Ascending aorta (tissue), 2 donors: ENCODE measurements around the gene CCNH. TPM values are rescaled to one million over a fixed set of nuclear protein-coding genes. Genes with fewer than 3 reads are reported as not detected.

ENCODE experiments used
- DNase-seq, 2 donors: peaks; one replicate each; pipeline ENCODE4 v3.0.0-alpha.2; 2019; ENCODE audit warnings: low spot score in 2 of 2
- H3K27ac ChIP-seq, 2 donors: fragments of 200-600 bp; sonication (generic); one replicate each; pipeline ENCODE4 v1.5.1; 2016 to 2017; ENCODE audit warnings: mild to moderate bottlenecking in 1 of 2
- H3K27me3 ChIP-seq: fragments of 200-600 bp; sonication (generic); one replicate; pipeline ENCODE4 v1.5.1; 2017
- H3K36me3 ChIP-seq, 2 donors: fragments of 200-600 bp; sonication (generic); one replicate each; pipeline ENCODE4 v1.5.1; 2016
- H3K4me1 ChIP-seq, 2 donors: fragments of 200-600 bp; sonication (generic); one replicate each; pipeline ENCODE4 v1.5.1; 2016 to 2017; ENCODE audit warnings: mild to moderate bottlenecking in 1 of 2
- H3K4me3 ChIP-seq, 2 donors: fragments of 200-600 bp; sonication (generic); one replicate each; pipeline ENCODE4 v1.5.1; 2016 to 2017; ENCODE audit warnings: mild to moderate bottlenecking in 1 of 2
- H3K9me3 ChIP-seq, 2 donors: fragments of 200-600 bp; sonication (generic); one replicate each; pipeline ENCODE4 v1.5.1; 2016
- intact Hi-C: fragments of 100-400 bp; cut with DNase I; formaldehyde crosslinking; loops from one replicate; pipeline ENCODE4 v1.15.1; 2023
- total RNA-seq: library from RNA; depleted of rRNA; stranded (reverse); fragments of >200 nt; gene quantifications from one replicate; pipeline ENCODE4 v1.1.0, GENCODE V29; 2016
- TF ChIP-seq, protein P1 (sequence below), 3 experiments: fragments of 200-600 bp in 2 of 3; fragments of 450-650 bp in 1 of 3; sonication (generic) in 2 of 3; IDR thresholded peaks; one replicate each; pipeline ENCODE4 v1.5.1; 2016 to 2019; ENCODE audit warnings: antibody characterized with exemption in 3 of 3, mild to moderate bottlenecking in 1 of 3, moderate library complexity in 1 of 3

CCNH gene
- total RNA-seq = 65.7 TPM

DNA sequence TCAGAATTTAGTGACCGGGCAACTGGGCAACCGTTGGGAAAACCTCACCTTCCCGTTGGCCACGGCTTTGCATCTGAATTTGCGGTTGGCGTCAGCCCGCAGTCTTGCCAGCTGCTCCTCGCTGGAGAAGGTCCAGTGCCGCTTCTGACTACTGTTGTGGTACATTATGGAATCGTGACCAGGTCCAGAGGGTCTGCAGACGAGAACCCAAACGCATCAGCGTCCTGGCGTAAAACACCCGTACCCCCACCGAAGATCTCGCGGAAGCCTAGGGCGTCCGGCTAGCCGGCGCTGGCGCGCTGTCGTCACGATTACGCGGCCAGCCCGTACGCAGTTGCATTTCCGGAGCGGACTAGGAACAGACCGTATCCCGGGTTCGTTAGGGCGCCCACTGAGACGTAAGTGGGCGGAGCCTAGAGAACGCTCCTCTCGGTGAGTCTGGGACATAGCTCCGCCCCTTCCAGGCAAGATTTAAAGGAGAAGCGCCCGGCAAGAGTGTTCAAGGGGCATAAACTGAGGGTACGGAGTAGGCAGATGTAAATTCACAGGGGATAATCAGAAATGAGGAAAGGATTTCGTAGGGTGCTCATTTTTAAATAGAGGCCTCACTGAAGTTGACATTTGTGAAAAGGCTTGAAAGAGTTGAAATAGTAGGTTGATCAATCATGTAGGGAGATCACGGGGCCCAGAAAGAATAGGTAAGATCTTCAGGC lies at the start of gene CCNH:
Gene CCNH, minus strand, starts transcription at position 301 of the 713 bp plus-strand sequence. Its CDS starts 136 bp downstream, at position 165.
- H3K4me1 ChIP-seq = peaks cover 0 to 2% of the 10 kb centered on the region in 2 donors
- peak; percentile 96 to 99 for DNase-seq
- peak within 1 kb of the TSS; percentile 78 to 79 for H3K4me3 ChIP-seq
- TF ChIP-seq, protein P1, sequence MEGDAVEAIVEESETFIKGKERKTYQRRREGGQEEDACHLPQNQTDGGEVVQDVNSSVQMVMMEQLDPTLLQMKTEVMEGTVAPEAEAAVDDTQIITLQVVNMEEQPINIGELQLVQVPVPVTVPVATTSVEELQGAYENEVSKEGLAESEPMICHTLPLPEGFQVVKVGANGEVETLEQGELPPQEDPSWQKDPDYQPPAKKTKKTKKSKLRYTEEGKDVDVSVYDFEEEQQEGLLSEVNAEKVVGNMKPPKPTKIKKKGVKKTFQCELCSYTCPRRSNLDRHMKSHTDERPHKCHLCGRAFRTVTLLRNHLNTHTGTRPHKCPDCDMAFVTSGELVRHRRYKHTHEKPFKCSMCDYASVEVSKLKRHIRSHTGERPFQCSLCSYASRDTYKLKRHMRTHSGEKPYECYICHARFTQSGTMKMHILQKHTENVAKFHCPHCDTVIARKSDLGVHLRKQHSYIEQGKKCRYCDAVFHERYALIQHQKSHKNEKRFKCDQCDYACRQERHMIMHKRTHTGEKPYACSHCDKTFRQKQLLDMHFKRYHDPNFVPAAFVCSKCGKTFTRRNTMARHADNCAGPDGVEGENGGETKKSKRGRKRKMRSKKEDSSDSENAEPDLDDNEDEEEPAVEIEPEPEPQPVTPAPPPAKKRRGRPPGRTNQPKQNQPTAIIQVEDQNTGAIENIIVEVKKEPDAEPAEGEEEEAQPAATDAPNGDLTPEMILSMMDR (IDR thresholded peaks at IDR 0.05) = no peak
- H3K27ac ChIP-seq = peak within 1 kb of the TSS; percentile 95 to 98
- no peaks in the 10 kb centered on the region for H3K9me3 ChIP-seq
- no peaks in the 10 kb centered on the region for H3K27me3 ChIP-seq
- H3K36me3 ChIP-seq = peaks cover 3 to 16% of the 10 kb centered on the region in 2 donors
- intact Hi-C loops = loop anchor here (2.0 to 10.0 kb wide), 5 partner anchors 145 to 852 kb away; partner anchors contain the start of genes COX7C, RASA1 and TMEM161B

DNA sequence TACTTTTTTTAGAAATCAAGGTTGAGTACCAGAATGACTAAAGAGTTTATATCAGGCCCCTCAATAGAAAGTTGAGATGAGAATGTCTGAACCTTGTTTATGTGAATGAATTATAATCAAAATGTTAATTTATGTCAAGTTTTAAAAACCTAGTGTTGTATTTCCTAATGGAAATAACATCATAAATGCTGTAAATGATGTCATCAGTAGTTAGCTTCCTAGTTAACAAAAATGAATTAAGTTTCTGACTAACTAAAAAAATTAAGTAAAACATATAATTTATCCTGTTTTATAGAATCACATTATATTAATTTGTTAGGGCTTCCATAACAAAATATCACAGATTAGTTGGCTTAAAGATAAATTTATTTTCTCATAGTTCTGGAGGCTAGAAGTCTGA lies 45.0 kb upstream of the CCNH start:
- DNase-seq = no peak
- Histone ChIP-seq H3K4me1 (no peaks in the 10 kb centered on the region), H3K27ac (no peak overlapping the region), H3K4me3 (no peak overlapping the region), H3K27me3 (no peaks in the 10 kb centered on the region), H3K36me3 (no peaks in the 10 kb centered on the region), H3K9me3 (no peaks in the 10 kb centered on the region)
- intact Hi-C loops = no loop called here
- TF ChIP-seq, protein P1 (IDR thresholded peaks at IDR 0.05) = no peak

DNA sequence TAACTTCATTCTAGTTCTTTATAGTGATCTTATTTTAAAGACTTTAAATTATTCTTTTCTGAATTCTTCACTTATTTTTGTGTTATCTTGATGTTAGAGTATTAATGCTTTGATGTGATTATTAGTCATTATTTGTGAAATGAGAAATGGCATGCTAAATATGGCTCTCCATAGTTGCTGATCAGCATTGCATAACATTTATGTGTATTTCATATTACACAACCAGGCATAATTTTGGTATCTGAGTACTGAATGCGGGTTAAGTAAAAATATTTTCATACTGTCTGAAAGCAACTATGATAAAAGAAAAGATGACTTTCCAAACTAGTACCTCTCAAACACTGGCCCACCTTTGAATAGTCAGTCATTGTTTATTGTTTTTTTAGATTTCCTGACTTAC lies 41.1 kb upstream of the CCNH start:
- H3K27ac ChIP-seq = no peak overlapping the region
- H3K4me1 ChIP-seq = no peaks in the 10 kb centered on the region
- H3K4me3 ChIP-seq = no peak overlapping the region
- no peaks in the 10 kb centered on the region for H3K36me3 ChIP-seq
- intact Hi-C loops = no loop called here
- H3K9me3 ChIP-seq = no peaks in the 10 kb centered on the region
- TF ChIP-seq, protein P1 (IDR thresholded peaks at IDR 0.05) = no peak
- DNase-seq = no peak
- no peaks in the 10 kb centered on the region for H3K27me3 ChIP-seq

DNA sequence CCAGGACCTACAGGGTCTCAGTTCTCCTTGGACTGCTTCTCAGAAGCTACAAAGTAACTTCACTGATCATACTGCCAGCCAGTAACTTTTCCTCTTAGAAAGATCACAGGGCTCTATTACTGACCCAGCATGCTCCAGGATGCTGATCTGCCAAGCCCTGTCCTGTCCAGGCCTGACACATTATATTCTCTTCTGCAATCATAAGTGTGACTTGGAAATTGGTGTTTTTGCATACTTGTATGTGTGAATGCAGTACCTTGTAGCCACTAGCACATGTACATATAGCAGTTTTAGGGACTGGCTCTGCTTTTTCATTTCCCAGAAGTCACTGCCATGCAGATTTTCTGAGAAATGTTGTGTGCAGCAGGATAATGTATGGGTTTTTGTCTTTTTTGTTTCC lies 40.1 kb upstream of the CCNH start:
- Histone ChIP-seq H3K36me3 (no peaks in the 10 kb centered on the region), H3K27ac (no peak overlapping the region), H3K4me1 (no peaks in the 10 kb centered on the region), H3K9me3 (no peaks in the 10 kb centered on the region), H3K27me3 (no peaks in the 10 kb centered on the region), H3K4me3 (no peak overlapping the region)
- TF ChIP-seq, protein P1 (IDR thresholded peaks at IDR 0.05) = no peak
- DNase-seq = no peak
- intact Hi-C loops = no loop called here

DNA sequence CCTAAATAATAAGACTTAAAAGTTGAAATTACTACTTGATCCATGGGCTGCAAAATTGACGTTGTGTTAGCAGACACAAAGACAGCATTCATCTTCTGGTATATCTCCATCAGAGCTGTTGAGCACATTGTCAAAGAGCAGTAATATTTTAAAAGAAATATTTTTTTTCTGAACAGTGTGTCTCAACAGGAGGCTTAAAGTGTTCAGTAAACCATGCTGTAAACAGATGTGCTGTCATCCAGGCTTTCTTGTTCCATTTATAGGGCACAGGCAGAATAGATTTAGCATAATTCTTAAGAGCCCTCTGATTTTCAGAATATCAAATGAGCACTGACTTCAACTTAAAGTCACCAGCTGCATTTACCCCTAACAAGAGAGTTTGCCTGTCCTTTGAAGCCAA lies 29.7 kb upstream of the CCNH start:
- no peaks in the 10 kb centered on the region for H3K9me3 ChIP-seq
- DNase-seq = no peak
- no peak overlapping the region for H3K4me3 ChIP-seq
- no peak overlapping the region for H3K27ac ChIP-seq
- intact Hi-C loops = no loop called here
- TF ChIP-seq, protein P1 (IDR thresholded peaks at IDR 0.05) = no peak
- no peaks in the 10 kb centered on the region for H3K36me3 ChIP-seq
- no peaks in the 10 kb centered on the region for H3K27me3 ChIP-seq
- no peaks in the 10 kb centered on the region for H3K4me1 ChIP-seq
